ENCODE results near the gene DCTD. TPM values are rescaled to one million over a fixed set of nuclear protein-coding genes. Genes with fewer than 3 reads are reported as not detected.

The DCTD gene
- total and polyA plus RNA-seq, 2 experiments from 2014 or later, result 92.4 to 92.6 TPM

DNA sequence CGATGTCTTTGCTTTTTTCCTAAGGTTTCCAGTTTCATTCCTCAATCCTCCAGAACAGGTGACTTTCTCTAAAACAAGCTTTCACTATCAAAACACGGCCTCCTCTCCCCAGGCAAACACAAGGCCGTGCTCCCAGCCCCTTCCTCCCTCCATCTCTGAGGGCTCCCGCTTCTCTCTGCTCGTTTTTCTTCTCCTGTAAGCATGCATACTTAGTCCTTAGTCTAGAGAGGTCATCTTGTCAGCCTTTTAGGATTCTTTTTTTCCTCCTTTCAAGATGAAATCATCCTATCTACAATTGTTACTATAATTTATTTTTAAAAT is 18.7 kb downstream of the DCTD start:
- Histone ChIP-seq H3K4me2 (no peak overlapping the region), H3K9me2 (replicated peaks; ENCODE audit: insufficient read depth) (no peaks in the 10 kb centered on the region), H3K4me1 (ENCODE audit: insufficient read depth) (peaks cover 11% of the 10 kb centered on the region), H3K4me3 (no peak overlapping the region), H3K79me2 (peaks cover 15% of the 10 kb centered on the region), H2AFZ (no peak overlapping the region), H3K36me3 (replicated peaks; ENCODE audit: insufficient read depth, low read depth) (no peaks in the 10 kb centered on the region), H3K27me3 (no peaks in the 10 kb centered on the region), H3K27ac (peak overlapping the region; percentile 0), H3K9me3 (ENCODE audit: low read depth) (no peaks in the 10 kb centered on the region), H4K20me1 (ENCODE audit: insufficient read depth, poor library complexity, severe bottlenecking) (no peaks in the 10 kb centered on the region)
- no peak for TF ChIP-seq EZH2phosphoT487 (IDR thresholded peaks at IDR 0.05; ENCODE audit: low read depth, severe bottlenecking, unreplicated experiment)
- no peak for TF ChIP-seq CTCF (IDR thresholded peaks at IDR 0.05; ENCODE audit: poor library complexity)
- no peak for TF ChIP-seq EZH2 (IDR thresholded peaks at IDR 0.05; ENCODE audit: borderline replicate concordance)
- DNase-seq (ENCODE audit: low spot score), result no peak
- WGBS (ENCODE audit: low lambda C conversion rate, missing lambda C conversion rate), result 65% methylated on average over 5 of the region's 5 CpGs

DNA sequence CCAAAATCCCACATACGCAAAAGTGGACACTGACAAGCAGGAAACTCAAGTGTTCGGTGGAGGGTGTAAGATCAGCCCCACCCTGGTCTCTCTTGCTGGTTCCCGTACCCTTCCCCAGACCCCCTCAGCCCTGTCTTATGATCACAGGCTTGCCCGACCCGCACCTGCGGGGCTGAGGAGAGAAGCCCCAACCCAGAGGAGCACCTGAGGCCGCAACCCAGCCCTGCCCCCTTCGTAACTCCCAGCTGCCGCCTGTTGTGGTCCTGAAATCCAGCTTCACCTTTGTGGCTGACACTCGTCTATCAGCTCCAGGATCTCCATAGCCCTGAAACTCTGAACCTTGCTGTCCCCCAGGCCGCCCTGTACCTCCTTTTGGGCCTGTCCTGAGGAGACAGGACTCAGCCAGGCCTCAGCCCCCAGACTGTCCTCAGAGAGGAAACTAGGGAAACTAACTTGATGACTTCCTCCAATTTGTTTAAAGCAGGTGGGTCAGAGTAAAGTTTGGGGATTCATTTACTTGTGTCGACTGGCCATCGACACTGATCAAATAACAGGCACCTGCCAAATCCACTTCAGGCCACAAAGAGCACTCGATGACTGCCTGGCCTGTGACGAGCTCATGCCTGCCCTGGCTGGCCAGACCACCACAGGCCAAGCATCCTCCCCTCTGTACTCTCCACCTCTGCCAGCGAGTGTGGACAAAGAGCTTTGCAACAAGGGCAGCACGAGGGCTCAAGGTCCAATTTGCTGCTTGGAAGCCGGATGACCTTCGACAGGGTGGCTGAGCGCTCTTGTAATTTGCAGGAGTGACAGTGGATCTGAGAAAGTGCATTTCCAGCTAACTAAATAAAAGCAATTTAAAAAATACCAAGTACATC is 19.3 kb downstream of the DCTD start:
- TF ChIP-seq CTCF (IDR thresholded peaks at IDR 0.05; ENCODE audit: poor library complexity), result no peak
- TF ChIP-seq EZH2 (IDR thresholded peaks at IDR 0.05; ENCODE audit: borderline replicate concordance), result no peak
- no peak for TF ChIP-seq EZH2phosphoT487 (IDR thresholded peaks at IDR 0.05; ENCODE audit: low read depth, severe bottlenecking, unreplicated experiment)
- no peaks in the 10 kb centered on the region for H3K9me2 ChIP-seq (replicated peaks; ENCODE audit: insufficient read depth)
- H3K4me3 ChIP-seq, result no peak overlapping the region
- WGBS (ENCODE audit: low lambda C conversion rate, missing lambda C conversion rate), result 77% methylated on average over 20 of the region's 20 CpGs
- no peaks in the 10 kb centered on the region for H4K20me1 ChIP-seq (ENCODE audit: insufficient read depth, poor library complexity, severe bottlenecking)
- no peaks in the 10 kb centered on the region for H3K9me3 ChIP-seq (ENCODE audit: low read depth)
- no peak overlapping the region for H2AFZ ChIP-seq
- H3K36me3 ChIP-seq (replicated peaks; ENCODE audit: insufficient read depth, low read depth), result no peaks in the 10 kb centered on the region
- H3K79me2 ChIP-seq, result peaks cover 15% of the 10 kb centered on the region
- H3K4me1 ChIP-seq (ENCODE audit: insufficient read depth), result peaks cover 11% of the 10 kb centered on the region
- H3K27me3 ChIP-seq, result no peaks in the 10 kb centered on the region
- DNase-seq (ENCODE audit: low spot score), result peak; percentile 58
- peak overlapping the region; percentile 58 for H3K27ac ChIP-seq
- no peak overlapping the region for H3K4me2 ChIP-seq

GRCh38 chr4:182896421-182896820 is 20.8 kb downstream of the DCTD start:
- Histone ChIP-seq H3K27ac (peak overlapping the region; percentile 1), H3K9me3 (ENCODE audit: low read depth) (no peaks in the 10 kb centered on the region), H3K4me3 (no peak overlapping the region), H2AFZ (no peak overlapping the region), H3K9me2 (replicated peaks; ENCODE audit: insufficient read depth) (no peaks in the 10 kb centered on the region), H3K27me3 (no peaks in the 10 kb centered on the region), H3K36me3 (replicated peaks; ENCODE audit: insufficient read depth, low read depth) (no peaks in the 10 kb centered on the region), H3K4me2 (no peak overlapping the region), H4K20me1 (ENCODE audit: insufficient read depth, poor library complexity, severe bottlenecking) (no peaks in the 10 kb centered on the region), H3K79me2 (peaks cover 13% of the 10 kb centered on the region), H3K4me1 (ENCODE audit: insufficient read depth) (peaks cover 11% of the 10 kb centered on the region)
- no peak for DNase-seq (ENCODE audit: low spot score)
- 97% methylated on average over 8 of the region's 8 CpGs for WGBS (ENCODE audit: low lambda C conversion rate, missing lambda C conversion rate)
- TF ChIP-seq CTCF (IDR thresholded peaks at IDR 0.05; ENCODE audit: poor library complexity), result no peak
- no peak for TF ChIP-seq EZH2 (IDR thresholded peaks at IDR 0.05; ENCODE audit: borderline replicate concordance)
- TF ChIP-seq EZH2phosphoT487 (IDR thresholded peaks at IDR 0.05; ENCODE audit: low read depth, severe bottlenecking, unreplicated experiment), result no peak
